H1 (cell line): ENCODE results near the gene EPHA4. TPM values are rescaled to one million over a fixed set of nuclear protein-coding genes. Genes with fewer than 3 reads are reported as not detected.

Experiments
- CTCF ChIA-PET: fragments of 300-600 bp; sonication (Branson Sonifier 250); formaldehyde crosslinking; loops from one replicate; lab custom pipeline; 2021; ENCODE audit not compliant: partially characterized antibody; lab: Charles Lee
- POLR2A ChIA-PET: fragments of 300-600 bp; sonication (Branson Sonifier 250); formaldehyde crosslinking; loops from one replicate; lab custom pipeline; 2021; ENCODE audit warnings: inconsistent platforms; ENCODE audit not compliant: partially characterized antibody; lab: Charles Lee
- DNase-seq, 2 experiments: peaks; one replicate each; pipeline versions ENCODE4 v3.0.0 to v3.0.0-alpha.2; 2010 to 2022; ENCODE audit warnings: low spot score in 2 of 2, low read depth in 1 of 2, mixed read lengths in 1 of 2
- FAIRE-seq: peaks from 2 replicates; lab custom pipeline; 2011; peaks lifted over from hg19 to GRCh38; lab: Jason Lieb, UNC
- H2AFZ ChIP-seq: 2 replicates; pipeline ENCODE4 v1.8.1; 2012; ENCODE audit warnings: low read length, inconsistent platforms
- H2AK5ac ChIP-seq: 2 replicates; pipeline ENCODE4 v1.6.1; 2013; ENCODE audit warnings: low read depth, low read length
- H2BK120ac ChIP-seq: replicated peaks from 2 replicates; pipeline ENCODE3; 2013; ENCODE audit warnings: low read depth, low read length, inconsistent platforms
- H2BK12ac ChIP-seq: 2 replicates; pipeline ENCODE4 v1.6.1; 2013; ENCODE audit warnings: low read depth, low read length
- H2BK15ac ChIP-seq: 2 replicates; pipeline ENCODE4 v1.6.1; 2013; ENCODE audit warnings: low read length
- H2BK20ac ChIP-seq: 2 replicates; pipeline ENCODE4 v1.6.1; 2013; ENCODE audit warnings: low read length
- H2BK5ac ChIP-seq: 2 replicates; pipeline ENCODE4 v1.6.1; 2013; ENCODE audit warnings: low read depth, low read length
- H3K14ac ChIP-seq: 2 replicates; pipeline ENCODE4 v1.6.1; 2013; ENCODE audit warnings: inconsistent platforms; ENCODE audit not compliant: insufficient read length
- H3K18ac ChIP-seq: 2 replicates; pipeline ENCODE4 v1.6.1; 2013; ENCODE audit warnings: low read length; ENCODE audit errors: extremely low read depth
- H3K23ac ChIP-seq: 2 replicates; pipeline ENCODE4 v1.6.1; 2013; ENCODE audit warnings: inconsistent platforms; ENCODE audit not compliant: insufficient read length
- H3K23me2 ChIP-seq: 2 replicates; pipeline ENCODE4 v1.6.1; 2013; ENCODE audit warnings: low read depth, low read length
- H3K27ac ChIP-seq: 2 replicates; pipeline ENCODE4 v1.6.1; 2011; ENCODE audit warnings: low read depth, low read length, inconsistent platforms
- H3K27me3 ChIP-seq, 4 experiments: replicated peaks in 1 of 4; 1 replicate in 1 of 4; 2 replicates in 3 of 4; pipeline versions ENCODE4 v1.6.1 to v1.8.1; 2011 to 2013; ENCODE audit warnings: low read length in 3 of 4, mild to moderate bottlenecking in 3 of 4, inconsistent platforms in 2 of 4, mixed read lengths in 2 of 4, moderate library complexity in 1 of 4; ENCODE audit not compliant: control insufficient read depth in 3 of 4, insufficient read depth in 3 of 4; ENCODE audit errors: extremely low read depth in 1 of 4
- H3K36me3 ChIP-seq, 4 experiments: 2 replicates each; pipeline versions ENCODE4 v1.6.1 to v1.8.1; 2011 to 2013; ENCODE audit warnings: mild to moderate bottlenecking in 4 of 4, low read length in 3 of 4, moderate library complexity in 2 of 4, control low read depth in 1 of 4, inconsistent platforms in 1 of 4; ENCODE audit not compliant: insufficient read depth in 4 of 4, control insufficient read depth in 2 of 4
- H3K4ac ChIP-seq: replicated peaks from 2 replicates; pipeline ENCODE3; 2013; ENCODE audit warnings: low read length, low read depth, mixed read lengths, inconsistent platforms; ENCODE audit not compliant: insufficient read length
- H3K4me1 ChIP-seq, 4 experiments: replicated peaks in 1 of 4; 1 replicate in 1 of 4; 2 replicates in 3 of 4; pipeline versions ENCODE4 v1.6.1 to v1.8.1; 2011 to 2013; ENCODE audit warnings: low read length in 3 of 4, inconsistent platforms in 2 of 4, mixed read lengths in 1 of 4; ENCODE audit not compliant: insufficient read depth in 4 of 4, control insufficient read depth in 3 of 4
- H3K4me2 ChIP-seq, 2 experiments: 2 replicates each; pipeline versions ENCODE4 v1.6.1 to v1.8.1; 2011 to 2013; ENCODE audit warnings: low read depth in 2 of 2, low read length in 2 of 2, control low read depth in 1 of 2, inconsistent platforms in 1 of 2, mild to moderate bottlenecking in 1 of 2; ENCODE audit not compliant: insufficient read depth in 1 of 2
- H3K4me3 ChIP-seq, 4 experiments: fragments of 200-600, 300-600 bp in 1 of 4; sonication (generic), shearing (Covaris generic), sonication (Bioruptor Twin) in 1 of 4; 2 replicates each; pipeline versions ENCODE4 v1.5.1 to v1.8.1; 2011 to 2016; ENCODE audit warnings: low read length in 4 of 4, low read depth in 3 of 4, control low read depth in 2 of 4, inconsistent platforms in 2 of 4, mild to moderate bottlenecking in 2 of 4, mixed read lengths in 1 of 4, moderate library complexity in 1 of 4; ENCODE audit not compliant: insufficient read depth in 2 of 4; ENCODE audit errors: extremely low read depth in 1 of 4
- H3K56ac ChIP-seq: replicated peaks from 2 replicates; pipeline ENCODE3; 2013; ENCODE audit warnings: low read depth, mild to moderate bottlenecking, mixed read lengths, low read length, inconsistent platforms; ENCODE audit not compliant: insufficient read length
- H3K79me1 ChIP-seq: 2 replicates; pipeline ENCODE4 v1.6.1; 2013; ENCODE audit warnings: low read depth, low read length, control low read depth
- H3K79me2 ChIP-seq, 2 experiments: 2 replicates each; pipeline versions ENCODE4 v1.6.1 to v1.8.1; 2012 to 2013; ENCODE audit warnings: low read length in 2 of 2, mild to moderate bottlenecking in 2 of 2, inconsistent platforms in 1 of 2; ENCODE audit not compliant: insufficient read depth in 2 of 2, control insufficient read depth in 1 of 2
- H3K9ac ChIP-seq, 4 experiments: replicated peaks in 1 of 4; 1 replicate in 1 of 4; 2 replicates in 3 of 4; pipeline versions ENCODE4 v1.6.1 to v1.8.1; 2011 to 2013; ENCODE audit warnings: low read depth in 3 of 4, low read length in 3 of 4, control low read depth in 2 of 4, mild to moderate bottlenecking in 2 of 4, moderate library complexity in 2 of 4, inconsistent platforms in 1 of 4; ENCODE audit errors: extremely low read depth in 1 of 4
- H3K9me3 ChIP-seq, 2 experiments: 2 replicates each; pipeline versions ENCODE4 v1.6.1 to v1.8.1; 2012 to 2013; ENCODE audit warnings: mild to moderate bottlenecking in 2 of 2, moderate library complexity in 2 of 2, control low read depth in 1 of 2, inconsistent platforms in 1 of 2, low read depth in 1 of 2, low read length in 1 of 2, mixed read lengths in 1 of 2; ENCODE audit not compliant: insufficient read depth in 2 of 2
- H4K20me1 ChIP-seq, 2 experiments: replicated peaks in 1 of 2; 2 replicates each; pipeline versions ENCODE3 to v1.8.1; 2011 to 2013; ENCODE audit warnings: inconsistent platforms in 2 of 2, low read length in 2 of 2, mild to moderate bottlenecking in 1 of 2; ENCODE audit not compliant: insufficient read depth in 2 of 2, control insufficient read depth in 1 of 2
- H4K5ac ChIP-seq: 2 replicates; pipeline ENCODE4 v1.6.1; 2013; ENCODE audit warnings: low read length, low read depth, mixed read lengths, inconsistent platforms; ENCODE audit not compliant: insufficient read length
- H4K8ac ChIP-seq: 2 replicates; pipeline ENCODE4 v1.8.0; 2013; ENCODE audit warnings: mild to moderate bottlenecking, moderate library complexity, low read length, inconsistent platforms; ENCODE audit not compliant: insufficient read depth; ENCODE audit errors: extremely low read depth
- H4K91ac ChIP-seq: replicated peaks from 2 replicates; pipeline ENCODE3; 2013; ENCODE audit warnings: low read length, mixed read lengths, inconsistent platforms; ENCODE audit not compliant: insufficient read length
- BCL11A ChIP-seq, 2 experiments: IDR thresholded peaks; one replicate each; pipeline ENCODE4 v1.6.1; 2011; ENCODE audit warnings: low read depth in 2 of 2, low read length in 2 of 2, mild to moderate bottlenecking in 2 of 2
- CHD2 ChIP-seq: IDR thresholded peaks from 2 replicates; pipeline ENCODE4 v1.6.1; 2012; ENCODE audit warnings: low read length, improper control_type of control experiment
- EGR1 ChIP-seq: IDR thresholded peaks from 2 replicates; pipeline ENCODE4 v1.6.1; 2011; ENCODE audit warnings: low read depth, low read length, borderline replicate concordance
- FOSL1 ChIP-seq: IDR thresholded peaks from 2 replicates; pipeline ENCODE4 v1.6.1; 2011; ENCODE audit warnings: mild to moderate bottlenecking, low read depth, low read length, moderate library complexity; ENCODE audit not compliant: insufficient read depth
- GTF2F1 ChIP-seq: IDR thresholded peaks from 2 replicates; pipeline ENCODE4 v1.6.1; 2012; ENCODE audit warnings: low read depth, low read length, improper control_type of control experiment, borderline replicate concordance
- NANOG ChIP-seq: IDR thresholded peaks from 2 replicates; pipeline ENCODE4 v1.6.1; 2011; ENCODE audit warnings: low read length, low read depth, mild to moderate bottlenecking, inconsistent platforms; ENCODE audit not compliant: insufficient read depth, poor library complexity, severe bottlenecking
- PHF8 ChIP-seq: fragments of 200-600 bp; sonication (generic); conservative IDR thresholded peaks from 2 replicates; pipeline ENCODE4 v1.7.1; 2012; ENCODE audit warnings: low read depth, mild to moderate bottlenecking, inconsistent platforms, low read length, moderate library complexity
- POU5F1 ChIP-seq: IDR thresholded peaks from 2 replicates; pipeline ENCODE4 v1.6.1; 2011; ENCODE audit warnings: low read depth, mild to moderate bottlenecking, low read length, moderate library complexity
- RNF2 ChIP-seq: fragments of 200-900, 300-1000 bp; sonication (generic); IDR thresholded peaks from 2 replicates; pipeline ENCODE4 v1.7.1; 2016; ENCODE audit warnings: borderline replicate concordance, low read depth, mild to moderate bottlenecking, antibody characterized with exemption, low read length; ENCODE audit not compliant: poor library complexity, severe bottlenecking; ENCODE audit errors: missing control alignments
- whole genome bisulfite sequencing, 2 experiments: shearing (Covaris generic) in 1 of 2; methylation state at CpG; one replicate each; pipeline versions ENCODE4 v1.1.6 to v1.1.7; 2013 to 2015; ENCODE audit warnings: low lambda C conversion rate in 2 of 2, mixed read lengths in 2 of 2, inconsistent platforms in 1 of 2, low coverage in 1 of 2, missing lambda C conversion rate in 1 of 2; ENCODE audit not compliant: insufficient replicate concordance in 2 of 2, insufficient coverage in 1 of 2, insufficient read length in 1 of 2; ENCODE audit errors: extremely low coverage in 1 of 2, missing lambda C conversion rate in 1 of 2; 5-methylcytosine and 5-hydroxymethylcytosine counted together
- polyA plus RNA-seq, 7 experiments: library from polyadenylated mRNA; depleted of rRNA in 3 of 7; stranded (reverse) in 5 of 7; unstranded in 2 of 7; fragments of >200 nt in 5 of 7; fragments of 200-250 nt in 2 of 7; gene quantifications; 1 replicate in 5 of 7; 2 replicates in 1 of 7; 4 replicates in 1 of 7; pipeline versions ENCODE4 v1.2.1 to v1.2.3, GENCODE V29; 2011 to 2013; ENCODE audit warnings: missing spikeins in 2 of 7, mixed read lengths in 2 of 7
- total RNA-seq: library from RNA; stranded (reverse); fragmentation: NEBNext Ultra II Directional; extraction: Animal tissue kit (Norgen Biotek cat#: 25700); gene quantifications from 2 replicates; pipeline ENCODE4 v1.2.1, GENCODE V29; 2021
- TF ChIP-seq, protein P1 (sequence below): IDR thresholded peaks from 2 replicates; pipeline ENCODE4 v1.6.1; 2012; ENCODE audit warnings: inconsistent platforms
- TF ChIP-seq, protein P2 (sequence below), 3 experiments: IDR thresholded peaks; 1 replicate in 2 of 3; 2 replicates in 1 of 3; pipeline versions ENCODE4 v1.5.1 to v1.6.1; 2011; ENCODE audit warnings: low read length in 3 of 3, mild to moderate bottlenecking in 3 of 3, inconsistent platforms in 2 of 3, low read depth in 1 of 3, moderate library complexity in 1 of 3; ENCODE audit not compliant: insufficient read depth in 1 of 3; ENCODE audit errors: control extremely low read depth in 1 of 3

EPHA4 gene
- total and polyA plus RNA-seq, 2 of the 8 experiments (the other 6 are each of a cell fraction or from before 2014, with no cell fraction given) = 4.3 to 5.7 TPM

DNA sequence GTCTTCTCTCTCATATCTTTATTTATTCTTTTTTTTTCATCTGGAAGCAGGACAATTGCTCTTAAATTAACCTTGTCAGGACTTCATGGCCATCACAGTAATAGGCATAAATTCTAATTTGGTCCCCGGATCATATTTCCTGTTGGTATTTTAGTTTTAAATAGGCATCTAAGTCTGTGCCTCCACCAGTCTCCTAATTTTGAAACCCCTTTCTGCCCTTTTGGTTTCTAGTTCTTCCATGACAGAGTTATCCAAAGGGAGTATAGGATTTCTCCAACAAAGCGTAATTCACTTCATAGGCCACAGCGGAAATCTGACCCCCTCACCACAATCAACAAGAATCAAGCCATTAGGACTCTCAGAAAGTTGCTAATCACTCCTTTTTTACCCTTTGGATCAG, 3.8 kb downstream of the EPHA4 start:
- H3K9me3 ChIP-seq = no peaks in the 10 kb centered on the region
- peaks cover 0 to 3% of the 10 kb centered on the region in 2 experiments; a peak in 2 of 4 replicates for H3K79me2 ChIP-seq
- H2BK12ac ChIP-seq = no peak overlapping the region
- no peak overlapping the region for H3K14ac ChIP-seq
- H4K8ac ChIP-seq = no peak overlapping the region
- no peak overlapping the region for H4K5ac ChIP-seq
- no peak overlapping the region for H2BK120ac ChIP-seq
- WGBS, 2 experiments = 92% methylated on average over 3 of the region's 3 CpGs; no CpG with 5 or more reads in 1 of the 2 experiments
- no peak overlapping the region for H2BK20ac ChIP-seq
- no peak for FAIRE-seq
- no peak overlapping the region for H2AFZ ChIP-seq
- ChIA-PET CTCF (no interaction called here), POLR2A (no interaction called here)
- no peak overlapping the region for H3K9ac ChIP-seq
- H3K4me1 ChIP-seq = peaks cover 4 to 18% (median 5%) of the 10 kb centered on the region in 4 experiments; a peak in 6 of 7 replicates
- DNase-seq = no peak
- H3K27ac ChIP-seq = no peak overlapping the region
- H3K23me2 ChIP-seq = peaks cover 28% of the 10 kb centered on the region
- no peaks in the 10 kb centered on the region; a peak in 1 of 8 replicates for H3K36me3 ChIP-seq
- no peak overlapping the region for H4K91ac ChIP-seq
- no peak overlapping the region for H3K4me3 ChIP-seq
- H4K20me1 ChIP-seq = peaks cover 3 to 8% of the 10 kb centered on the region in 2 experiments
- H2BK5ac ChIP-seq = no peak overlapping the region
- H3K4me2 ChIP-seq = no peak overlapping the region; a peak in 1 of 4 replicates
- peaks cover 4% of the 10 kb centered on the region; the same call in 1 of the 2 replicates for H3K79me1 ChIP-seq
- peaks cover 3 to 19% (median 16%) of the 10 kb centered on the region in 4 experiments for H3K27me3 ChIP-seq
- no peak overlapping the region for H2AK5ac ChIP-seq
- no peak overlapping the region for H3K18ac ChIP-seq
- no peak overlapping the region for H3K56ac ChIP-seq
- H2BK15ac ChIP-seq = no peak overlapping the region
- no peak overlapping the region for H3K4ac ChIP-seq
- no peak overlapping the region for H3K23ac ChIP-seq
- TF ChIP-seq, protein P1, sequence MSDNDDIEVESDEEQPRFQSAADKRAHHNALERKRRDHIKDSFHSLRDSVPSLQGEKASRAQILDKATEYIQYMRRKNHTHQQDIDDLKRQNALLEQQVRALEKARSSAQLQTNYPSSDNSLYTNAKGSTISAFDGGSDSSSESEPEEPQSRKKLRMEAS = no peak
- TF ChIP-seq GTF2F1 (no peak), BCL11A (IDR thresholded peaks at IDR 0.05; ENCODE audit: low read depth in 2 of 2, low read length in 2 of 2) (no peak), PHF8 (no peak), FOSL1 (no peak), NANOG (no peak), CHD2 (no peak), EGR1 (no peak), RNF2 (no peak), POU5F1 (no peak)
- TF ChIP-seq, protein P2, sequence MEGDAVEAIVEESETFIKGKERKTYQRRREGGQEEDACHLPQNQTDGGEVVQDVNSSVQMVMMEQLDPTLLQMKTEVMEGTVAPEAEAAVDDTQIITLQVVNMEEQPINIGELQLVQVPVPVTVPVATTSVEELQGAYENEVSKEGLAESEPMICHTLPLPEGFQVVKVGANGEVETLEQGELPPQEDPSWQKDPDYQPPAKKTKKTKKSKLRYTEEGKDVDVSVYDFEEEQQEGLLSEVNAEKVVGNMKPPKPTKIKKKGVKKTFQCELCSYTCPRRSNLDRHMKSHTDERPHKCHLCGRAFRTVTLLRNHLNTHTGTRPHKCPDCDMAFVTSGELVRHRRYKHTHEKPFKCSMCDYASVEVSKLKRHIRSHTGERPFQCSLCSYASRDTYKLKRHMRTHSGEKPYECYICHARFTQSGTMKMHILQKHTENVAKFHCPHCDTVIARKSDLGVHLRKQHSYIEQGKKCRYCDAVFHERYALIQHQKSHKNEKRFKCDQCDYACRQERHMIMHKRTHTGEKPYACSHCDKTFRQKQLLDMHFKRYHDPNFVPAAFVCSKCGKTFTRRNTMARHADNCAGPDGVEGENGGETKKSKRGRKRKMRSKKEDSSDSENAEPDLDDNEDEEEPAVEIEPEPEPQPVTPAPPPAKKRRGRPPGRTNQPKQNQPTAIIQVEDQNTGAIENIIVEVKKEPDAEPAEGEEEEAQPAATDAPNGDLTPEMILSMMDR (IDR thresholded peaks at IDR 0.05; ENCODE audit: control extremely low read depth in 1 of 3, insufficient read depth in 1 of 3, low read depth in 1 of 3, low read length in 3 of 3) = no peak
